IPS-18a (cell line): ENCODE measurements around the gene ISOC1.

Experiments used
- H3K27ac ChIP-seq: one replicate; pipeline ENCODE4 v1.5.1; 2013; ENCODE audit warnings: low read length
- H3K27me3 ChIP-seq: one replicate; pipeline ENCODE4 v1.6.1; 2013; ENCODE audit warnings: mild to moderate bottlenecking, low read length; ENCODE audit not compliant: control insufficient read depth, insufficient read depth
- H3K36me3 ChIP-seq: one replicate; pipeline ENCODE4 v1.6.1; 2013; ENCODE audit warnings: low read depth, low read length; ENCODE audit not compliant: control insufficient read depth
- H3K4me1 ChIP-seq: one replicate; pipeline ENCODE4 v1.6.1; 2013; ENCODE audit warnings: low read depth, low read length; ENCODE audit not compliant: control insufficient read depth
- H3K4me3 ChIP-seq: one replicate; pipeline ENCODE4 v1.5.1; 2013; ENCODE audit warnings: low read length
- H3K9ac ChIP-seq: one replicate; pipeline ENCODE4 v1.6.1; 2013; ENCODE audit warnings: mild to moderate bottlenecking, low read length, moderate library complexity
- H3K9me3 ChIP-seq: one replicate; pipeline ENCODE4 v1.6.1; 2013; ENCODE audit warnings: low read depth, low read length; ENCODE audit not compliant: control insufficient read depth

Gene ISOC1

GRCh38 chr5:129141078-129141477 is 46.5 kb downstream of the ISOC1 start:
- H3K27ac ChIP-seq: no peak overlapping the region
- H3K9me3 ChIP-seq: no peaks in the 10 kb centered on the region
- no peaks in the 10 kb centered on the region for H3K36me3 ChIP-seq
- H3K4me3 ChIP-seq: no peak overlapping the region
- H3K9ac ChIP-seq: no peak overlapping the region
- no peaks in the 10 kb centered on the region for H3K4me1 ChIP-seq
- no peaks in the 10 kb centered on the region for H3K27me3 ChIP-seq

GRCh38 chr5:129141696-129142095 is 47.1 kb downstream of the ISOC1 start:
- H3K4me3 ChIP-seq: no peak overlapping the region
- no peaks in the 10 kb centered on the region for H3K36me3 ChIP-seq
- no peak overlapping the region for H3K27ac ChIP-seq
- H3K9ac ChIP-seq: no peak overlapping the region
- no peaks in the 10 kb centered on the region for H3K27me3 ChIP-seq
- no peaks in the 10 kb centered on the region for H3K9me3 ChIP-seq
- no peaks in the 10 kb centered on the region for H3K4me1 ChIP-seq

- H3K27ac ChIP-seq: no peak overlapping the region
- no peaks in the 10 kb centered on the region for H3K36me3 ChIP-seq
- H3K9me3 ChIP-seq: no peaks in the 10 kb centered on the region
- no peak overlapping the region for H3K4me3 ChIP-seq
- H3K27me3 ChIP-seq: no peaks in the 10 kb centered on the region
- no peaks in the 10 kb centered on the region for H3K4me1 ChIP-seq
- H3K9ac ChIP-seq: no peak overlapping the region
Observed at GRCh38 chr5:129155876-129156275, 61.3 kb downstream of the ISOC1 start.

GRCh38 chr5:129161830-129162229 is 67.3 kb downstream of the ISOC1 start:
- Histone ChIP-seq H3K36me3 (no peaks in the 10 kb centered on the region), H3K9me3 (no peaks in the 10 kb centered on the region), H3K4me3 (no peak overlapping the region), H3K4me1 (no peaks in the 10 kb centered on the region), H3K27ac (no peak overlapping the region), H3K9ac (no peak overlapping the region), H3K27me3 (no peaks in the 10 kb centered on the region)
